Measurements from ENCODE around the gene MRPS7.

MRPS7 gene

DNA sequence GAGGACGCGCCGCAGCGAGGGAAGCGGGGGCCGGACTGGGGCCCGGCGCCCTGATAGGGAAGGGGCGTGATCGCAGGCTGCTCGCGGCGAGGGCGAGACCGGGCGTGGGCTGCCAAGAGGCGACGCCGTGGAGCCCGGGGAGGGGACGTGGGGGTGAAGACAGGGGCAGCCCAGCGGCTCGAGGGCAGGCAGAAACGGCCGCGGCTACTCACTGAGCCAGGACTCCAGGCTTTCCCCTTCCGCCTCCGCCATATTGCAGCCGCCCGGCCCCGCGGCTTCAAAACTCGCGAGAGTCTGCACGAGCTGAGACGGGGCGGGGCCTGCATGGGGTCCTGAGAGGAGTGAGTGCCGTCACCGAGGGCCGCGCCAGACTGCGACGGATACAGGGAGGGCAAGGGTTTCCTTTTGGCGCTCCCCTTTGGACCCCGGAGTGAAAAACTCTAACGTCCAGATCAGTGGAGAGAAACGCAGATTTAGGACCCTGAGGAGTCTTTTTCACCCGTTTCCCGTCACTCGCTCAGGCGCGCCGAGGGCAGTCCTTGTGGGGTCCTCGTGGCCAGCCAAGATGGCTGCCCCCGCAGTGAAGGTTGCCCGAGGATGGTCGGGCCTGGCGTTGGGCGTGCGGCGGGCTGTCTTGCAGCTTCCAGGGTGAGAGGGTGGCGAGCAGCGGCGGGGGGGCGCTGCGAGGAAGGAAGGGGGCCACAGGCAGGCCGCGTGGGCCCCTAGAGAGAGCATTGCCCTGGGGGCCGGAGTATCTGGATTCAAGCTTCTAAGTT lies at the start of gene MRPS7, which contains the start of gene GGA3:
Gene MRPS7 (plus strand): TSS at position 544 of the 776 bp plus-strand sequence. CDS start 22 bp downstream, at position 566.
Gene GGA3 (minus strand): TSS at position 271 of the 776 bp plus-strand sequence. CDS start 19 bp downstream, at position 252.
- peak; percentile 84 for DNase-seq (ENCODE audit: low read depth)

GRCh38 chr17:75218131-75218530 lies 43.5 kb upstream of the MRPS7 start:
- no peak for DNase-seq (ENCODE audit: low read depth)

DNA sequence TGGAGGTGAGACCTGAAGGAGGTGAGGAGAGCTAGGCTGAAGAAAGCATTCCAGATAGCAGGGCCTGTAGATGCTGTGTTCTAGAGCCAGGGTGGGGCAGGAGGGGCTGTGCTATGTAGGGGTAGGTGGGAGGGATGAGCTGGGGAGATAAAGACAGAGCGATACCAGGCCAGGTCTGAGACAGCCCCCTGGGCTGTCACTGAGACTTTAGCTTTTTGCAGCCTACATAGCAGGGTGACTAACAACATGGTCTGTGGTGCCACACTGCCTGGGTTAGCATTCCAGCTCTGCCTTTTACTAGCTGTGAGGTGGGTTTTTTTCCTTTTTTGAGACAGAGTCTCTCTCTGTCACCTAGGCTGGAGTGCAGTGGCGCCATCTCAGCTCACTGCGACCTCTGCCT lies 41.9 kb upstream of the MRPS7 start:
- no peak for DNase-seq (ENCODE audit: low read depth)

- DNase-seq (ENCODE audit: low read depth) = no peak
Observed at GRCh38 chr17:75225016-75225415, 36.7 kb upstream of the MRPS7 start.

- DNase-seq (ENCODE audit: low read depth) = no peak
Observed at GRCh38 chr17:75227729-75228128, 34.0 kb upstream of the MRPS7 start.

GRCh38 chr17:75228305-75228704 lies 33.4 kb upstream of the MRPS7 start:
- DNase-seq (ENCODE audit: low read depth) = no peak

DNA sequence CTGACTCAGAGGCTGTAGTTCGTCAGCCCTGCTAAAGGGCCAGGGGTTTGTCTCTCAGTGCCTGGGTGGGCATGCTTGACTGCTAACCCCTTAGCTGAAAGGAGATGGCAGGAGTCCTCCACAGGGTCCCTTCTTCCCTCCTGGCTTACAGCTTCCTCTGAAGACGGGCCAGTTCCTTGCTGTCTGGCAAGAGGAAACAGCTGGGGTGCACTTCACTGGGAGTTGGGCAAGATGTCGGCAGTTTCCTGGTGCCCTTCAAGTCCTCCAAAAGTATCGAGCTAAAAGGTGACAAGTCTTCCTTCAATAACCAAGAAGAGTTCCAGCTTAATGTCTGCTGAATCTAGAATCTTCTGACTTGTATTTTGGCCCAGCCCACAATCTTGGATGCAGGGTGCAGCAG lies 32.8 kb upstream of the MRPS7 start:
- DNase-seq (ENCODE audit: low read depth) = no peak

DNA sequence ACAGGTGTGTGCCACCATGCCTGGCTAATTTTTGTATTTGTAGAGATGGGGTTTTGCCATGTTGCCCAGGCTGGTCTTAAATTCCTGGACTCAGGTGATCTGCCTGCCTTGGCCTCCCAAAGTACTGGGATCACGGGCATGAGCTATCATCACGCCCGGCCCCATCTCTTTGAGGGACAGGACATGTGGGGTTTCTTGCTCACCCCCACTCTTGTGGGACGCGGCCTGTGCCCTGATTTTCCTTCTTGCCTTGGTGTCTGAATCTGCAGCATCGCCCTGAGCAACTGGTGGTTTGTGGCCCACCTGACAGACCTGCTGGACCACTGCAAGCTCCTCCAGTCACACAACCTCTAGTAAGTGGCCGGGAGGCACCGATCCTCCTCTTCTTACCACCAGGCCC lies 30.6 kb upstream of the MRPS7 start:
- no peak for DNase-seq (ENCODE audit: low read depth)

DNA sequence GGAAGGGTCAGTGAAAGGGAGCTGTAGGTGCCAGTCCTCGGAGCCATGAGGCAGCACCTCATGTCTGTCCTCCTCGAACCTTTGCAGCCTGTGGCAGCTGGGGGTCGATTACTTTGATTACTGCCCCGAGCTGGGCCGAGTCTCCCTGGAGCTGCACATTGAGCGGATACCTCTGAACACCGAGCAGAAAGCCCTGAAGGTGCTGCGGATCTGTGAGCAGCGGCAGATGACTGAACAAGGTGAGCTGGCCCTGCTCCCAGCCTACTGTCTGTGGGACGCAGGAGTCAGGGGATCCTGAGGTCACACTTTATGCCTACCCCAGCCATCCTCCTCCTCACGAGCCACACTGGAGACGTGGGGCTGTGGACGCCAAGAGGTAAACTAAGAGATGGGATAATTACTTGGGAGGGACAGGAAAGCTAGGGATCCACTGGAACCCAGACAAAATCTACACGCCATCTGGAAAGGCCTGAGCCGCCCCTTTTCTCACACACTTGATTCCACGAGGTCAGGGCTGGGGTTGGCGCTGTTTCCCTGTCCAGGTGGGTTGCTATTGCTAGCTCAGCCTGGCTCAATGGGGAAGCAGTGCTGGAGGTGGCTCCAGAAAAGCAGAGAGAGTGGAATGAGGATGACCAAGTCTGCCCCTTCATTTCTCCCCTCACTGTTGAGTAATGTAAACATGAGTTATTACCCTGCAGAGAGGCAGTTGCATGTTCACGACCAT lies 29.8 kb upstream of the MRPS7 start:
- DNase-seq (ENCODE audit: low read depth) = no peak

DNA sequence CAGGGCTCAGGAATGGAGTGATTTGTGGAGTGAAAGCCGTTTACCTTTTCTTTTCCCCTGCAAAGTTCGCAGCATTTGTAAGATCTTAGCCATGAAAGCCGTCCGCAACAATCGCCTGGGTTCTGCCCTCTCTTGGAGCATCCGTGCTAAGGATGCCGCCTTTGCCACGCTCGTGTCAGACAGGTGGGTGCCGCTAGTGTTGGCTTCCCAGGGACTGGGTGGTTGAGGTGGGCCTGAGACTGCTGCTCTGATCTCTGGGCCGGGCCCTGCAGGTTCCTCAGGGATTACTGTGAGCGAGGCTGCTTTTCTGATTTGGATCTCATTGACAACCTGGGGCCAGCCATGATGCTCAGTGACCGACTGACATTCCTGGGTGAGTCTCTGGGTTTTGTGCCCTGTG lies 28.9 kb upstream of the MRPS7 start:
- no peak for DNase-seq (ENCODE audit: low read depth)

DNA sequence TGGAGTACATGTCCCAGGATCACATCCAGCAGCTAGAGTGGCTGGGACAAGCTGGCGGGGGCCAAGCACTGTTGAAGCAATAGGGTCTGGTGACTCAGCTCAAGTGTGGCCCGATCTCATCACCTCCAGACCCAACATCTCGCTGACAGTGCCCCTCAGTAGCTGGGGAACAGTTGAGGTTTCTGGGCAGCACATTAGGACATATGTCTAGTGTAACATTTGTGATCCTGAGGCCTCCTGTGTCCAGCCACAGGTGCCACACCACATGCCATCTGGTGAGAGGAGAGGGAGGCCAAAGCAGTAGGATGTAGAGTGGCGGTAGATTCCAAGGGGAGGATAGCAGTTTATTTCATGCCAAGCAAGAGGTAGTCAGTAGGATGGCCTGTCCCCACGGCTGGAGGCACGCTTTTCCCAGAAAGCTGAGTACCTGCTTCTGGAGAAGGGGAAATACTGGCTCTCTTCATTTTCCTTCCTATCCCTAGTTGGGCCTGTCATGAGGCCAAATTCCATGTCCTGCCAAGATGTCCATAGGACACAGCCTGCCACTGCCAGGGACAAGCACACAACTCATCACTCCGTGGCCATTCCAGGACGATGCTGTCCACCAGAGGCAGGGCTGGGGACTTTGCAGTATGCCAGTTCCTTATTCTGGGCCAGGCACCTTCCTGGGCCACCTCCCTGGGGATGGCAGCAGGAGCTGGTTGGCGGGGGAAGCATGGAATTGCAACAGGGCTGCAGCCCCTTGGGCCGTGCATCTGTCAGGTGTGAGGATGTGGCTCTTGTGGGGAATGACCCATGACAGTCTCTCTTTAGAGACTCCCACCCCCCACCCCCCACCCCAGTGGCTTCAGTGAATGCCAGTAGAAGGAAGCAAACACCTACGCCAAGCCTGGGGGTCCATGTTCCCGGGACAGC lies 24.3 kb upstream of the MRPS7 start:
- DNase-seq (ENCODE audit: low read depth) = no peak

DNA sequence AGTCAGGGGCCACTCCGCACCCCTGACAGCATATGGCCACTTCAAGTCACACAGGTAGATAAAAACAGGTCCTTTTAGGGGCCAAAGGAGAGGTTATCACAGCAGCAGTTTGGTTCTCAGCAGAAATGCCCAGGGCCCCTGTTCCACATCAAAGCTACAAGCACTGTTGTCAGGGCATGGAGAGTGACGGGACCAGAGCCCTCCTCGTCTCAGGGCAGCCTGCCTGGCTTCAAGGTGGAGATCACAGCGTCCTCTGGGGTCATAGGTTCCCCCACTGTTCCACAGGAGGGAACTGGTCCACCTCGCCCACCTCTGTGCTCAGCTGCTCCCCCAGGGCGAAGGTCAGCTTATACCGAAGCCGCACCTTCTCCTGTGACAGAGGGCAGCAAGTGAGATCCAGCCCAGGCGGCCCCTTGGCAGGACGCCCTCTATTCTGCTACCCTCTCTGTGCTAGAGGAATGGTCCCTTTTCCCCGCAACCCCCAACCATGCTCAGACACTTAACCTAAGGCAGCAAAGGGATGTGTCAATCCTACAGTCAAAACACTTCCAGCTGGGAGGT lies 23.6 kb upstream of the MRPS7 start:
- no peak for DNase-seq (ENCODE audit: low read depth)

GRCh38 chr17:75238684-75239191 lies 22.9 kb upstream of the MRPS7 start:
- DNase-seq (ENCODE audit: low read depth) = peak; percentile 68

DNA sequence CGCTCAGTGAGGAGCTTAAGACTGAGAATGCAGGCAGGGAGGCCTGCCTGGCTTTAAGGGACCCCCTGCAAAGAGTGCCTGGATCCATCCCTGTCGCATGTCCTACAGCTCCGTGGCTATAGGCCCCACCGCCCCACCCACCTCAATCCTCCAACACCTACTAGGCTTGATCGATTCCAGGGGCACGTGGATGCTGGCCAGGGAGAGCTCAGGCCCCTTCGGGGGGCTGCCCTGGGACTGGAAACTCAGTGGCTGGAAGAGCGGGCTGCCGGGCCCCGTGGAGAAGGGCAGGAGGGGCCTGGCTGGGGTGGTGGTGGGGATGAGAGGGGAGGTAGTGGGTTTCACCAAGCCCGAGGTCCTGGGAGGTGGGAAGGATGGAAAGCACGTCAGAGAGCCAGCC lies 22.5 kb upstream of the MRPS7 start:
- DNase-seq (ENCODE audit: low read depth) = no peak

- DNase-seq (ENCODE audit: low read depth) = no peak
Observed at GRCh38 chr17:75239778-75240393, 21.8 kb upstream of the MRPS7 start.

- peak; percentile 29 for DNase-seq (ENCODE audit: low read depth)
Observed at GRCh38 chr17:75240394-75241142, 21.1 kb upstream of the MRPS7 start.

- peak; percentile 45 for DNase-seq (ENCODE audit: low read depth)
Observed at GRCh38 chr17:75241143-75241430, 20.6 kb upstream of the MRPS7 start.

- no peak for DNase-seq (ENCODE audit: low read depth)
Observed at GRCh38 chr17:75241502-75241901, 20.2 kb upstream of the MRPS7 start.

DNA sequence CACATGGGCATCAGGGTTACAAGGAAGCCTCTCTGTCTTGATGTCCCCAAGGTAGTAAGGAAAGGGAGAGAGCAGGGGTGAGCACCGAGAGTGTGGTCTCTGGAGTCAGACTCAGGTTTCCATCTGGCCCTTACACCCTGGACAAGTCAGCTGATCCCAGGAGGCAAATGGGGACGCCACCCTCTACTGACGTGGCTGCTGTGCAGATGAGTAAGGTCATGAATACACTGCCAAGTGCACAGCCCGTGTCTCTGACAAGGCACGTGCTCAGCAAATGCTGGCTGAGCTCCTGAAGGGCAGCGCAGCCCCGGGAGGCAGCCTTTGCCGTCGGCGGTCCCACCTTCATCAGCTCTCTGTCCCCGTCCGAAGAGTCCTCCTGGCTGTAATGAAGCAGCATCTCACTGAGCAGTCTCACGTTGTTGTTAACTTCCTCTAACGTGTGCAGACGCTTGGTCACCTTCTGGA lies 19.7 kb upstream of the MRPS7 start:
- peak; percentile 5 for DNase-seq (ENCODE audit: low read depth)

GRCh38 chr17:75242461-75243042 lies 19.1 kb upstream of the MRPS7 start:
- DNase-seq (ENCODE audit: low read depth) = no peak

Measured in amniotic epithelial cell (primary cell).